Loucy (cell line): Measurements from ENCODE around the gene SPATA9.

ENCODE experiments used
- H2AFZ ChIP-seq: fragments of 200-600 bp; sonication (generic); 2 replicates; pipeline ENCODE4 v1.6.0; 2016; ENCODE audit warnings: antibody characterized with exemption, mild to moderate bottlenecking, low read length, moderate library complexity
- H3F3A ChIP-seq: fragments of 200-600 bp; 2 replicates; pipeline ENCODE4 v1.6.0; 2016; ENCODE audit warnings: antibody characterized with exemption, low read depth, mild to moderate bottlenecking
- H3K27me3 ChIP-seq: fragments of 200-600 bp; sonication (generic); 2 replicates; pipeline ENCODE4 v1.6.1; 2014; ENCODE audit warnings: low read length, mild to moderate bottlenecking; ENCODE audit not compliant: insufficient read depth, poor library complexity, severe bottlenecking
- H3K36me3 ChIP-seq: fragments of 200-600 bp; sonication (generic); 2 replicates; pipeline ENCODE4 v1.6.1; 2016; ENCODE audit warnings: low read length; ENCODE audit not compliant: insufficient read depth
- H3K4me1 ChIP-seq: fragments of 200-600 bp; sonication (generic); 2 replicates; pipeline ENCODE4 v1.5.1; 2014; ENCODE audit warnings: low read length, mild to moderate bottlenecking; ENCODE audit not compliant: insufficient read depth, poor library complexity, severe bottlenecking
- H3K4me2 ChIP-seq: fragments of 200-600 bp; sonication (generic); 2 replicates; pipeline ENCODE4 v1.6.0; 2014; ENCODE audit warnings: antibody characterized with exemption, low read length, low read depth, mild to moderate bottlenecking; ENCODE audit not compliant: poor library complexity, severe bottlenecking
- H3K4me3 ChIP-seq: fragments of 200-600 bp; sonication (generic); 2 replicates; pipeline ENCODE4 v1.5.1; 2014; ENCODE audit warnings: low read length, mild to moderate bottlenecking, mixed read lengths; ENCODE audit not compliant: poor library complexity, severe bottlenecking
- H3K79me2 ChIP-seq: fragments of 200-600 bp; sonication (generic); 2 replicates; pipeline ENCODE4 v1.6.1; 2014; ENCODE audit warnings: low read length; ENCODE audit not compliant: insufficient read depth
- H3K9ac ChIP-seq: fragments of 200-600 bp; sonication (generic); 2 replicates; pipeline ENCODE4 v1.6.0; 2014; ENCODE audit warnings: mild to moderate bottlenecking, low read depth, low read length, moderate library complexity; ENCODE audit not compliant: poor library complexity, severe bottlenecking
- H3K9me2 ChIP-seq: fragments of 200-600 bp; sonication (generic); replicated peaks from 2 replicates; pipeline ENCODE4 v1.6.1; 2016; ENCODE audit warnings: low read depth, low read length, mixed read lengths
- H3K9me3 ChIP-seq: fragments of 200-600 bp; sonication (generic); 2 replicates; pipeline ENCODE4 v1.6.1; 2014; ENCODE audit warnings: mild to moderate bottlenecking, antibody characterized with exemption, low read length, low read depth; ENCODE audit not compliant: insufficient read depth
- H4K20me1 ChIP-seq: fragments of 200-600 bp; sonication (generic); 2 replicates; pipeline ENCODE4 v1.6.0; 2014; ENCODE audit warnings: antibody characterized with exemption, low read length, mild to moderate bottlenecking; ENCODE audit not compliant: insufficient read depth, poor library complexity, severe bottlenecking
- EZH2phosphoT487 ChIP-seq: fragments of 200-600 bp; IDR thresholded peaks from 2 replicates; pipeline ENCODE4 v1.6.1; 2018; ENCODE audit warnings: antibody characterized with exemption, mild to moderate bottlenecking, moderate library complexity, borderline replicate concordance
- TF ChIP-seq, protein P1 (sequence below): fragments of 200-600 bp; sonication (generic); conservative IDR thresholded peaks from 2 replicates; pipeline ENCODE4 v1.5.1; 2014; ENCODE audit warnings: mild to moderate bottlenecking, antibody characterized with exemption, low read length

Gene SPATA9

DNA sequence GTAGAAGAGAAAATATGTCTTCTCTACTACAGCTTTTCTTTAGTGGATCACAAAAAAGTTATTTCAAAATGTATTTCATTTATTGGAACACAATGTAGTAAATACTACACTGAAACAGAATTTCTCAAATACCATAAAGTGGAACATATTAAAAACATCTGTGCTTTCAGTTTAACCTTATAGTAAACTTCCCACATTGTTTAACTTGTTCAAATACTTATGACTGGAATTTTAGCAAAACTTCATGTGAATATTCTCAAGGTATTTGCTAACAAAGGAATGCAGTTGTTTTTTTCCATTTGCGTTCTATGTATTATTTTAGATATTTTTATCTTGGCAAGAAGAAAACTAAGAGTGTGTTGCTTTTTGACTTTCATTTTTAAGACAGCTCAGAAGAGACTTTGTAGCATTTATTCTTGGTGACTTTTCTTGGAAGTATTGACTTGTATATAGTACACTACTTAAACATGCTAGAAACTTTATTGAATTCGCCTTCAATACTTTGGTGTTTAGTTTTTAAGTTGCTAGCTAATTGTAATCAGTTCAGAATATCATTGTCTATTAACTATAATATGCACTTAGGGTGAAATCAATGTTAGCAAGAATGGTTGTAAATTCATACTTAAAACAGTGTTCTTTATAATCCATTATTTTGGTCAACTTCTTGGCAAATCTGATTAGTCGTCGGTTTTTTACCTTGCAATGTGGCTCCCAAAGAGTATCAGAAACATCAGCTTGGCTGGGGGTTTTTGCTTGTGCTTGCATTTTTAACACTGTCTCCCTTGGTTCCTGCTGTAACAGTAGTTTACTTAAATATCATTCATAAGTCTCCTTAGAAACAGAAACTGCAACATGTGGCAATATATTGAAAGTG lies 43.4 kb upstream of the SPATA9 start:
- Histone ChIP-seq H3K9ac (peak overlapping the region; percentile 45), H4K20me1 (no peaks in the 10 kb centered on the region), H3K9me3 (no peaks in the 10 kb centered on the region), H3K4me3 (peak overlapping the region; percentile 57), H3K79me2 (peaks cover 13% of the 10 kb centered on the region; the same call in 1 of the 2 replicates), H3K27me3 (no peaks in the 10 kb centered on the region), H3K4me2 (peak overlapping the region; percentile 85), H2AFZ (peak overlapping the region; percentile 81), H3K9me2 (no peaks in the 10 kb centered on the region), H3K36me3 (no peaks in the 10 kb centered on the region), H3K4me1 (peaks cover 75% of the 10 kb centered on the region), H3F3A (no peaks in the 10 kb centered on the region)
- TF ChIP-seq EZH2phosphoT487 = no peak
- TF ChIP-seq, protein P1, sequence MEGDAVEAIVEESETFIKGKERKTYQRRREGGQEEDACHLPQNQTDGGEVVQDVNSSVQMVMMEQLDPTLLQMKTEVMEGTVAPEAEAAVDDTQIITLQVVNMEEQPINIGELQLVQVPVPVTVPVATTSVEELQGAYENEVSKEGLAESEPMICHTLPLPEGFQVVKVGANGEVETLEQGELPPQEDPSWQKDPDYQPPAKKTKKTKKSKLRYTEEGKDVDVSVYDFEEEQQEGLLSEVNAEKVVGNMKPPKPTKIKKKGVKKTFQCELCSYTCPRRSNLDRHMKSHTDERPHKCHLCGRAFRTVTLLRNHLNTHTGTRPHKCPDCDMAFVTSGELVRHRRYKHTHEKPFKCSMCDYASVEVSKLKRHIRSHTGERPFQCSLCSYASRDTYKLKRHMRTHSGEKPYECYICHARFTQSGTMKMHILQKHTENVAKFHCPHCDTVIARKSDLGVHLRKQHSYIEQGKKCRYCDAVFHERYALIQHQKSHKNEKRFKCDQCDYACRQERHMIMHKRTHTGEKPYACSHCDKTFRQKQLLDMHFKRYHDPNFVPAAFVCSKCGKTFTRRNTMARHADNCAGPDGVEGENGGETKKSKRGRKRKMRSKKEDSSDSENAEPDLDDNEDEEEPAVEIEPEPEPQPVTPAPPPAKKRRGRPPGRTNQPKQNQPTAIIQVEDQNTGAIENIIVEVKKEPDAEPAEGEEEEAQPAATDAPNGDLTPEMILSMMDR = no peak

DNA sequence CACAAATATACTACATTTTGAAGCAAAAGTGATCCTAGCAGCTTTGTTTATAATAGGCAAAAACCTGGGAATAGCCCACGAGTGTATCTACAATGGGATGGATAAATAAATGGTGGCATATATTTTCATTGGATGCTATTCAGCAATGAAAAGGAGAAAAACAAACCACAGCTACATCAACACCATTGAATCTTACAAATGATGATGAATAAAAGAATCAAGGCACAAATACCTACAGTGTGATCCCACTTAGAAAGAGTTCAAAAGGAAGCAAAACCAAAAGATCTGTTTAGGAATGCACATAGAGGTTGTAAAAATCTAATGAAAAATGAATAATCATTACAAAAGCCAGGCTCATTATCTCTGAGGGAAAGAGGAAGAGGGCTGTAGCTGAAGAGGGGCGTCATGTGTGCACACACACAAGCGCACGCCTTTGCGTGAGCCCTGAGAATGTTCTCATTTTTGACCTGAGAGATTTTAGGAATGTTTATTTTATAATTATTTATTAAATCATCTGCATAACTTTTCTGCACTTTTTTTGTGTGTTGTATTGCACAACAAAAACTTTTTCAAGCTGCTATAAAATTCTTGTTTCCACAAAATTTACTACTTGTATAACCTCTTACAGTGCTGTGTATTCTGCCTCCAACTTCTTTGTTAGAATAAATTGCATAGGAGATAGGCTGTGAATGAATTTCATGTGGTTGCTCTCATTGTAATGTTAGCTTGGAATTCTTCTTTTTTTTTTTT lies 42.5 kb upstream of the SPATA9 start:
- H2AFZ ChIP-seq = peak overlapping the region; percentile 81; the same call in 1 of the 2 replicates
- H3K9ac ChIP-seq = peak overlapping the region; percentile 45
- 0 out of 2 replicates have a peak, but pooled peaks cover 4% of the 10 kb centered on the region for H3F3A ChIP-seq

DNA sequence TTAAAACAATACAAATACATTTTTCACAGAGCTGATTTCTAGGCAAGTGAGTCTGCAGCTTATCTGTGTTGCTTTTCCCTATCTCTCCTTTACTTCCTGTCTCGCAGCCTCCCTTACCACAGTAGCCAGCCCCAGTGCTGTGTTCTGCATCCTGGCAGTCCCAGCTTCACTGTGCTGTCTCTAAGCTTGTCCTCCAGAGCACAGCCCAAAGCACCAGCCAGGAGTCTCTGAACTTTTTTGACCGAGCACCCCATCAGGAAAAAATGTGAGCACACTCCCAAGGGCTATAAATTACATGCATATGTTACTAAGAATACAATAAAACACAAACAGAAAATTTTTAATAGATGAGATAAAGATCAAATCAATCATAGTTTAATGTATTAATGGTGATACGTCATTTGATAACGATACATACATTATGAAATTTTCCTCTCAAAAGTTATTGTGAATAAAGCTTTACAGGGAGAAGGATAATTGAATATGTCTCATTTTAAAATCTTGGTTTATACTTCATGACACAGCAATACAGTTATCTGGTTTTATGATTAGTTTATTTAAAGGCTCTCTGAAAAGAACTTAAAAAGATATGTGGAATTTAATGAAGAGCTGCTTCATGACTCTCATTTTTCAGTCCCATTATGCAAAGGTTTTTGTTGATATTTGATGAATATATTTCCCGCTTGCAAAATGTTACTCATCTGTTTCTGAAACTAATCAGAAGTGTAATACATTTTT lies 41.0 kb upstream of the SPATA9 start:
- Histone ChIP-seq H3K4me2 (peak overlapping the region; percentile 33), H4K20me1 (no peaks in the 10 kb centered on the region), H3K27me3 (no peaks in the 10 kb centered on the region), H3K4me3 (no peak overlapping the region), H3K4me1 (peaks cover 71% of the 10 kb centered on the region), H3K36me3 (no peaks in the 10 kb centered on the region), H3F3A (0 out of 2 replicates have a peak, but pooled peaks cover 4% of the 10 kb centered on the region), H3K9me2 (no peaks in the 10 kb centered on the region), H3K9ac (no peak overlapping the region), H3K9me3 (no peaks in the 10 kb centered on the region), H3K79me2 (no peaks in the 10 kb centered on the region), H2AFZ (no peak overlapping the region)
- TF ChIP-seq, protein P1 = no peak
- TF ChIP-seq EZH2phosphoT487 = no peak

More for the DNA sequence above, 42.5 kb upstream of the SPATA9 start:
- Histone ChIP-seq H3K4me3 (peak overlapping the region; percentile 57), H3K4me2 (peak overlapping the region; percentile 85), H3K79me2 (peaks cover 4% of the 10 kb centered on the region; the same call in 1 of the 2 replicates), H4K20me1 (no peaks in the 10 kb centered on the region), H3K9me3 (no peaks in the 10 kb centered on the region), H3K27me3 (no peaks in the 10 kb centered on the region), H3K9me2 (no peaks in the 10 kb centered on the region), H3K4me1 (peaks cover 71% of the 10 kb centered on the region), H3K36me3 (no peaks in the 10 kb centered on the region)
- TF ChIP-seq EZH2phosphoT487 = no peak
- TF ChIP-seq, protein P1 = no peak
